ENCODE results near the gene ROBO1. TPM values are rescaled to one million over a fixed set of nuclear protein-coding genes. Genes with fewer than 3 reads are reported as not detected.
"Not testable (repeated sequence)": the region's sequence is repeated elsewhere in the genome, so short reads cannot be mapped to it uniquely, and the experiment has no call there.

Gene ROBO1
- total and polyA plus RNA-seq, 2 donors = 13.3 to 33.9 TPM

DNA sequence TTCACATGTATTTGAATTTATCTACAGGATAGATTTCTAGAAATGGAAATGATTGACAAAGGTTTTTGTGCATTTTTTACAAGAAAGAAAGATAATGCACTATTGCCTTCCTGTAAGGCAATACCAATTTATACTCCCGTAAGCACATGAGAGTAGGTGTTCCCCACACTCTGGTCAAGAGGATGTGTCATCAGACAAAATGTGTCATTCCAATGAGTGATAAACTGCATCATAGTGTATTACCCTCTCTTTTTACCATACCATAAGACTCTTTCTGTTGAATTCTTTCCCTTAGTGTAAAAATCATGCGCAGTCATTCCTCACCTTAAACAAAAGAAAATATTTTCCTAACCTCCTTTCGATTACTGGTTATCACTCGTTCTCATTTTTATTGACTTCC lies 251.0 kb downstream of the ROBO1 start:
- Histone ChIP-seq H3K27ac (ENCODE audit: low read depth in 1 of 2, low read length in 1 of 2) (no peak overlapping the region), H3K4me1 (ENCODE audit: control insufficient read depth in 2 of 2, insufficient read depth in 2 of 2, low read length in 2 of 2) (no peaks in the 10 kb centered on the region), H3K4me3 (ENCODE audit: low read length in 2 of 2) (no peak overlapping the region), H3K27me3 (ENCODE audit: control insufficient read depth in 2 of 2, insufficient read depth in 1 of 2, low read length in 1 of 2) (no peaks in the 10 kb centered on the region), H3K9me3 (ENCODE audit: control insufficient read depth in 2 of 2, insufficient read depth in 1 of 2, low read length in 1 of 2) (no peaks in the 10 kb centered on the region), H3K36me3 (ENCODE audit: control insufficient read depth in 2 of 2, insufficient read depth in 2 of 2, low read length in 1 of 2) (no peaks in the 10 kb centered on the region)
- WGBS = 89% methylated on average over 4 of the region's 4 CpGs
- no peak for DNase-seq (ENCODE audit: low read depth in 6 of 9, low spot score in 9 of 9)

DNA sequence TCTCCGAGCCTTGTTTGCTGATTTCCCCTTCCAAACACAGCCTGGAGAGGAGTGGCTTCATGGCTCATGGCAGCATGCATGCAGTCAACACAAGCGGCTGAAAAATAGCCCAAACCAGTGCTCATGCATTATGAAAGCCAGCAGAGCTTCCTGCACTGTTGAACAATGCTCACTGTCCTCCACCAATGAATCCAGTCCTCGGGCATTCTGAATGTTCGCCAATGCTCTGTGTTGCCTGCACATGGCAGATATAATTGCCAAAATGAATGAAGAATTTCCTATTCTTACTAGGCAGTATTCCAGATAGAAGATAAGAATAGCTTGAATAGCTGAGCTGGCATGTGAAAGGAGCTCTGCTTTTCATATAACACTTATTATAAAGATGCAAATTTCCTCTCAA lies 252.7 kb downstream of the ROBO1 start:
- Histone ChIP-seq H3K4me3 (ENCODE audit: low read length in 2 of 2) (no peak overlapping the region), H3K27me3 (ENCODE audit: control insufficient read depth in 2 of 2, insufficient read depth in 1 of 2, low read length in 1 of 2) (no peaks in the 10 kb centered on the region), H3K27ac (ENCODE audit: low read depth in 1 of 2, low read length in 1 of 2) (no peak overlapping the region), H3K9me3 (ENCODE audit: control insufficient read depth in 2 of 2, insufficient read depth in 1 of 2, low read length in 1 of 2) (no peaks in the 10 kb centered on the region), H3K4me1 (ENCODE audit: control insufficient read depth in 2 of 2, insufficient read depth in 2 of 2, low read length in 2 of 2) (no peaks in the 10 kb centered on the region), H3K36me3 (ENCODE audit: control insufficient read depth in 2 of 2, insufficient read depth in 2 of 2, low read length in 1 of 2) (no peaks in the 10 kb centered on the region)
- DNase-seq (ENCODE audit: low read depth in 6 of 9, low spot score in 9 of 9) = no peak
- WGBS = 85% methylated on average over 4 of the region's 4 CpGs

DNA sequence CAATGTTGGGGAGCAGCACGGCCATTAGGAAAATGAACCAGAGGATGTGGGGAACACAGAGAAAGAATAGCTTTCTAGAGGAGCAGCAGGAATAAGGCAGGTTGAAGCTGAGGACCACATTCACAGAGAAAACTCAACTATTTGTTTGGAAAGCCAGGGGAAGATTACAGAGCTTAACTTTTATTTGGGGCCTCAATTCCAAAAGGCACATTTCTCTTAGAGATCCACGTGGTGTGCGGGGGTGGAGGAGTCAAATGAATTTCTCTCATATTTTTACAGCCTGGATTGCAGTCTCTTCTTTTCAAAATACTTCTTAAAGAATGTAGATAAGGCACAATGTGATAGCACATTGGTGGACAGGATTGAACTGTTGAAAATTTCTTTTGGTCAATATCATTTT lies 253.7 kb downstream of the ROBO1 start:
- Histone ChIP-seq H3K4me3 (ENCODE audit: low read length in 2 of 2) (no peak overlapping the region), H3K4me1 (ENCODE audit: control insufficient read depth in 2 of 2, insufficient read depth in 2 of 2, low read length in 2 of 2) (no peaks in the 10 kb centered on the region), H3K36me3 (ENCODE audit: control insufficient read depth in 2 of 2, insufficient read depth in 2 of 2, low read length in 1 of 2) (no peaks in the 10 kb centered on the region), H3K27me3 (ENCODE audit: control insufficient read depth in 2 of 2, insufficient read depth in 1 of 2, low read length in 1 of 2) (no peaks in the 10 kb centered on the region), H3K27ac (ENCODE audit: low read depth in 1 of 2, low read length in 1 of 2) (no peak overlapping the region), H3K9me3 (ENCODE audit: control insufficient read depth in 2 of 2, insufficient read depth in 1 of 2, low read length in 1 of 2) (no peaks in the 10 kb centered on the region)
- WGBS = 91% methylated on average over 3 of the region's 3 CpGs
- no peak for DNase-seq (ENCODE audit: low read depth in 6 of 9, low spot score in 9 of 9)

DNA sequence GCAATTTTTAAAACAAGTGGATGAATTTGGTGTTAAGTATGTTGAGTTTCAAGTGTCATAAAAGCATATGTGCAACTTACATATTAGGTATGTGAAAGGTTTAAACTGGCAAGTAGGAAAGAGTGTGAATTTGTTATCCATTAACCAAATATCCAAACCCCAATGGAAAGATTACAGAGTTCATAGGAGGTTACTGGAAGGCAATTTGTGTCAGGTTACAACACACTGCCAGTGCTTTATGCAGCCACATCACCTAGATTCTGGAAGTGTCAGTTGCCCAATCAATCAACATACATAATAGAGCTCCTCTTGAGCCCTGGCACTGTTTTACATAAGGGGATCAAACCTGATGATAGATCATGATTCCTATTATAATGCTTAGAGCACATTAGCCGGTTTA lies 261.0 kb downstream of the ROBO1 start:
- Histone ChIP-seq H3K4me3 (ENCODE audit: low read length in 2 of 2) (no peak overlapping the region), H3K9me3 (ENCODE audit: control insufficient read depth in 2 of 2, insufficient read depth in 1 of 2, low read length in 1 of 2) (no peaks in the 10 kb centered on the region), H3K36me3 (ENCODE audit: control insufficient read depth in 2 of 2, insufficient read depth in 2 of 2, low read length in 1 of 2) (no peaks in the 10 kb centered on the region), H3K4me1 (ENCODE audit: control insufficient read depth in 2 of 2, insufficient read depth in 2 of 2, low read length in 2 of 2) (no peaks in the 10 kb centered on the region), H3K27me3 (ENCODE audit: control insufficient read depth in 2 of 2, insufficient read depth in 1 of 2, low read length in 1 of 2) (no peaks in the 10 kb centered on the region), H3K27ac (ENCODE audit: low read depth in 1 of 2, low read length in 1 of 2) (no peak overlapping the region)
- no peak for DNase-seq (ENCODE audit: low read depth in 6 of 9, low spot score in 9 of 9)
- 99% methylated on average over 1 of the region's 1 CpG for WGBS

DNA sequence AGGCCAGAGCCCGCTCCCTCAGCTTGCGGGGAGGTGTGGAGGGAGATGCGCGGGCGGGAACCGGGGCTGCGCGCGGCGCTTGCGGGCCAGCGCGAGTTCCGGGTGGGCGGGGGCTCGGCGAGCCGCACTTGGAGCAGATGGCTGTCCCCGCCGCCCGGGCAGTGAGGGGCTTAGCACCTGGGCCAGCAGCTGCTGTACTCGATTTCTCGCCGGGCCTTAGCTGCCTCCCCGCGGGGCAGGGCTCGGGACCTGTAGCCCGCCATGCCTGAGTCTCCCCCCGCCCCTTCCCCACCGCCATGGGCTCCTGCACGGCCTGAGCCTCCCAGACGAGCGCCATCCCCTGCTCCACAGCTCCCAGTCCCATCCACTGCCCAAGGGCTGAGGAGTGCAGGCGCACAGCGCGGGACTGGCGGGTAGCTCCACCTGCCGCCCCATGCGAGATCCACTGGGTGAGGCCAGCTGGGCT lies 265.5 kb downstream of the ROBO1 start:
- H3K27ac ChIP-seq (ENCODE audit: low read depth in 1 of 2, low read length in 1 of 2); H3K4me1 ChIP-seq (ENCODE audit: control insufficient read depth in 2 of 2, insufficient read depth in 2 of 2, low read length in 2 of 2); H3K27me3 ChIP-seq (ENCODE audit: control insufficient read depth in 2 of 2, insufficient read depth in 1 of 2, low read length in 1 of 2); DNase-seq (ENCODE audit: low read depth in 6 of 9, low spot score in 9 of 9); H3K36me3 ChIP-seq (ENCODE audit: control insufficient read depth in 2 of 2, insufficient read depth in 2 of 2, low read length in 1 of 2); H3K4me3 ChIP-seq (ENCODE audit: low read length in 2 of 2); H3K9me3 ChIP-seq (ENCODE audit: control insufficient read depth in 2 of 2, insufficient read depth in 1 of 2, low read length in 1 of 2): not testable (repeated sequence)
- 97% methylated on average over 39 of the region's 39 CpGs for WGBS

DNA sequence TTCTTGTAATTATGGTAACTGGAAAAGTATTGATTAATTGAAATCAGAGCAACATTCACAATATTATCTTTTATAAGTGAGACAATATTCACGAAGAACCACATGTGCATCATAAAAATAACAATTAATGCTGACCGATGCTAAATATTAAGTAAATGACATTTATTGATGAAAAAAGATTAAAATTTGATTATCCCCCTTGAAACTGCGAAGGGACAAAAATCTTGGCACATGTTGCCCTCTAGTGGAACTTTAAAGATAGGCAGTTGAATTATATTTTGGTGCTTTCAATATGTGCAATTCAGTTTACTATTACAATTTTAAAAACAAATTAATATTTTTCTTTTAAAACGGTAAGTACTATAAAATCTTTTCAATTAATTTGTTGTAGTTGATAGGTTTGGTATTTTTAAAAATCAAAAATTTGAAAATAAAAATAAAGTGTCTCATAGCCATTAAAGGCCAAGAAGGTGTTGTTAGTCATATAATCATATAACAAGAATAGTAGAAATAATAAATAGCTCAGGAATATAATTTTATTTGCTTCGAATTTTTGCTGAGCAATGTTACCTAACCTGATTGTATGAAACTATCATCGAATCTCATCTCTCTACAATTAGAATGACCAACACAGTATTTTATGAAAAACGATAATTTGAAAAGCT lies 270.2 kb downstream of the ROBO1 start:
- no peaks in the 10 kb centered on the region for H3K4me1 ChIP-seq (ENCODE audit: control insufficient read depth in 2 of 2, insufficient read depth in 2 of 2, low read length in 2 of 2)
- WGBS = 34% methylated on average over 7 of the region's 7 CpGs
- no peaks in the 10 kb centered on the region for H3K27me3 ChIP-seq (ENCODE audit: control insufficient read depth in 2 of 2, insufficient read depth in 1 of 2, low read length in 1 of 2)
- H3K36me3 ChIP-seq (ENCODE audit: control insufficient read depth in 2 of 2, insufficient read depth in 2 of 2, low read length in 1 of 2) = no peaks in the 10 kb centered on the region
- no peak overlapping the region for H3K27ac ChIP-seq (ENCODE audit: low read depth in 1 of 2, low read length in 1 of 2)
- H3K4me3 ChIP-seq (ENCODE audit: low read length in 2 of 2) = no peak overlapping the region
- no peaks in the 10 kb centered on the region for H3K9me3 ChIP-seq (ENCODE audit: control insufficient read depth in 2 of 2, insufficient read depth in 1 of 2, low read length in 1 of 2)
- DNase-seq (ENCODE audit: low read depth in 6 of 9, low spot score in 9 of 9) = no peak

DNA sequence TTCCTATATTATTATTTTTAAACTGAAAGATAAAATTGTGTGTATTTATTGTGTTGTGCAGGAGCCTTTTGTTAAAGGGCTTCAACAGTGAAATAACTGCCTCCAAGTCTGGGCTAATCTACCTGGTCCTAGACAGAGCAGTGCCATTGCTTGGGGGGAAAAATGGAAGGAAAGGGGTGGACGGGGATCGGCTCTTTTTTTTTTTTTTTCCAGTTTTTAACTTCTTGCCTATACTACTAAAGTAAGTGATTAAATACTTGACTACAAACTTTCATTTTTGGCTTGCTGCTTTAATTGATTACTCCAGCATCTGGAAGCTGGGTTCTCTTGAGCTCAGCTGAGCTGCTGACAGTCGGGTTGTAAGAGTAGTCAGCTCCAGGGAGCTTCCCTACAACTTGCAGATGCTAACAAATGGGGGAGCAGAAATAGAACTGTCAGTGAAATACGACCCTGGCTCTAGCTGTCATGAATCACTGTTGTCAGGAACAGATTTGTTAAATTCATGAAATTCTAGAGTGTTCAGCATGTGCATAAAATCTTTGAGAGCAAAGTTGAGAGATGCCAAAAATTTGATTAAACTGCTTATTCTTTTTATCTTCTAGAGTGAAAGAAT lies 276.7 kb downstream of the ROBO1 start:
- peak in 1 of 9 donors; percentile 1 for DNase-seq (ENCODE audit: low read depth in 6 of 9, low spot score in 9 of 9)
- Histone ChIP-seq H3K27me3 (ENCODE audit: control insufficient read depth in 2 of 2, insufficient read depth in 1 of 2, low read length in 1 of 2) (no peaks in the 10 kb centered on the region), H3K9me3 (ENCODE audit: control insufficient read depth in 2 of 2, insufficient read depth in 1 of 2, low read length in 1 of 2) (no peaks in the 10 kb centered on the region), H3K4me1 (ENCODE audit: control insufficient read depth in 2 of 2, insufficient read depth in 2 of 2, low read length in 2 of 2) (no peaks in the 10 kb centered on the region), H3K4me3 (ENCODE audit: low read length in 2 of 2) (no peak overlapping the region), H3K27ac (ENCODE audit: low read depth in 1 of 2, low read length in 1 of 2) (no peak overlapping the region), H3K36me3 (ENCODE audit: control insufficient read depth in 2 of 2, insufficient read depth in 2 of 2, low read length in 1 of 2) (no peaks in the 10 kb centered on the region)
- WGBS = 68% methylated on average over 4 of the region's 4 CpGs

DNA sequence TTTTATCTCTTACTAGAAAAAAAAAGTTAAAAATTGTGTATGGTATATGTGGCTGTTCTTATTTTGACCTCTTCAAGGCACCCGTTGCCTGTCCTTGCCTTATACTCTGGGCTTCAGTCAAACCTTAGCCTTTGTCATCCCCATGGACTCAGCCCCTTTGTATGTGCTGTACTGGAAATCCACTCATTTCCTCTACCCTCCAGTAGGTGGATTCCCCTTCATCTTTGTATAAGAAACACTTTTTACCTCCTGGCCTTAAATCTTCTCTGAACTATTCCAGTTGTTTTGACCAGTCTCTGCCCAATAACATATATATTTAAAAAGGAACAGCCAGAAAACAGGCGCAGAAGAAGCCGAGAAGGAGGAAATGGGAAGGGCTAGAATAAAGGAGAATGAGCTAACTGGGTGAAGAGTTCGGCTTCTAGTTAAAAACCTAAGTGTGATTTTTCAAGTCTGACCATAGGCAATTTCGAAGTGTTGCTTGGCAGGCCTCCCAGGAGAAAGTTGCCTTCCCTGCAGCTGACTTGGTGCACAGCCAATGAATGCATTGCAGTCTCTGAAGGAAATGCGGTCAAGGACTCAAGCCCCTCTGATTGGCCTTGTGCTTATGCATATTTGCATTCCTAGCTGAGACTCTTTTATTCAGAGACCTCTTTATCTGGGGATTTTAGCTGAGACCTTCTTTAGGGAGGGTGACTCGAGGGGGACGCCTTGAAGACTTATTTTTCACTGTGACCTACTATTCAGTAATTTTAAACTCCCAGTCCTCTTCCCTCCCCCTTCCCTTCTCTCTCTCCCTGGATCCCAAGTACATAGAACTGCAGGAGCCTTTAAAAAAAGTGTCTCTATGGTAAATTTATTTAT lies 277.4 kb downstream of the ROBO1 start:
- no peak overlapping the region for H3K4me3 ChIP-seq (ENCODE audit: low read length in 2 of 2)
- H3K36me3 ChIP-seq (ENCODE audit: control insufficient read depth in 2 of 2, insufficient read depth in 2 of 2, low read length in 1 of 2) = no peaks in the 10 kb centered on the region
- no peaks in the 10 kb centered on the region for H3K9me3 ChIP-seq (ENCODE audit: control insufficient read depth in 2 of 2, insufficient read depth in 1 of 2, low read length in 1 of 2)
- no peak overlapping the region for H3K27ac ChIP-seq (ENCODE audit: low read depth in 1 of 2, low read length in 1 of 2)
- WGBS = 91% methylated on average over 8 of the region's 8 CpGs
- no peaks in the 10 kb centered on the region for H3K27me3 ChIP-seq (ENCODE audit: control insufficient read depth in 2 of 2, insufficient read depth in 1 of 2, low read length in 1 of 2)
- no peaks in the 10 kb centered on the region for H3K4me1 ChIP-seq (ENCODE audit: control insufficient read depth in 2 of 2, insufficient read depth in 2 of 2, low read length in 2 of 2)
- peak in 1 of 9 donors; percentile 4 for DNase-seq (ENCODE audit: low read depth in 6 of 9, low spot score in 9 of 9)

DNA sequence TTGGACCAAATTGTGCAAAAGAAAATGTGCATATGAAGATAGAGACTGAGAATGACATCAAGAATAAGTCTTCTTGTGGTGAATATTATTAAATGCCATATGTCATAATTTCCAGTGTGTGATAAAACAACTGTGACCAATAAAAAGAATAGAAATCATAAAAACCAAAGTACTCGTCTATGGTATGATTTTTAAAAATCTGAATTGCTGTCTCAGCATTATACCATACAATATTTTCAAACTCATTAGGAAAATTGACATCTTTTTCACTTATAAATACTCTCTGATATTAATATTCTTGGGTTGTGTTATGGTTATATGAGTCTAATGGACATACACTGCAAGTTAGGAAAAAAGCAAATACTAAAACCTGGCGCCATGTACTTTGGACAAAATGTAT lies 279.4 kb downstream of the ROBO1 start:
- Histone ChIP-seq H3K4me3 (ENCODE audit: low read length in 2 of 2) (no peak overlapping the region), H3K36me3 (ENCODE audit: control insufficient read depth in 2 of 2, insufficient read depth in 2 of 2, low read length in 1 of 2) (no peaks in the 10 kb centered on the region), H3K4me1 (ENCODE audit: control insufficient read depth in 2 of 2, insufficient read depth in 2 of 2, low read length in 2 of 2) (no peaks in the 10 kb centered on the region), H3K27me3 (ENCODE audit: control insufficient read depth in 2 of 2, insufficient read depth in 1 of 2, low read length in 1 of 2) (no peaks in the 10 kb centered on the region), H3K27ac (ENCODE audit: low read depth in 1 of 2, low read length in 1 of 2) (no peak overlapping the region), H3K9me3 (ENCODE audit: control insufficient read depth in 2 of 2, insufficient read depth in 1 of 2, low read length in 1 of 2) (no peaks in the 10 kb centered on the region)
- WGBS = 93% methylated on average over 2 of the region's 2 CpGs
- no peak for DNase-seq (ENCODE audit: low read depth in 6 of 9, low spot score in 9 of 9)

Measured in thymus (tissue), 11 donors.